Esophagus (tissue), 2 donors: Measurements from ENCODE around the gene SUMF1. TPM values are rescaled to one million over a fixed set of nuclear protein-coding genes. Genes with fewer than 3 reads are reported as not detected.
"Not testable (repeated sequence)": the region's sequence is repeated elsewhere in the genome, so short reads cannot be mapped to it uniquely, and the experiment has no call there.

Experiments
- H3K27ac ChIP-seq, 2 donors: one replicate each; pipeline ENCODE4 v1.5.1; 2013; ENCODE audit warnings: low read depth in 2 of 2, mild to moderate bottlenecking in 2 of 2, inconsistent platforms in 1 of 2, low read length in 1 of 2, moderate library complexity in 1 of 2
- H3K27me3 ChIP-seq, 2 donors: one replicate each; pipeline ENCODE4 v1.6.1; 2013; ENCODE audit warnings: low read length in 2 of 2, control low read depth in 1 of 2, mild to moderate bottlenecking in 1 of 2; ENCODE audit not compliant: insufficient read depth in 2 of 2, control insufficient read depth in 1 of 2
- H3K36me3 ChIP-seq, 2 donors: one replicate each; pipeline ENCODE4 v1.6.1; 2013; ENCODE audit warnings: low read length in 1 of 2; ENCODE audit not compliant: control insufficient read depth in 2 of 2, insufficient read depth in 2 of 2
- H3K4me1 ChIP-seq, 2 donors: one replicate each; pipeline ENCODE4 v1.6.1; 2013; ENCODE audit warnings: low read length in 1 of 2; ENCODE audit not compliant: control insufficient read depth in 2 of 2, insufficient read depth in 2 of 2
- H3K4me3 ChIP-seq, 2 donors: one replicate each; pipeline ENCODE4 v1.5.1; 2013; ENCODE audit warnings: low read length in 2 of 2, mild to moderate bottlenecking in 2 of 2, low read depth in 1 of 2, moderate library complexity in 1 of 2
- H3K9me3 ChIP-seq, 2 donors: one replicate each; pipeline ENCODE4 v1.6.1; 2013; ENCODE audit warnings: mild to moderate bottlenecking in 2 of 2, low read depth in 1 of 2, low read length in 1 of 2, moderate library complexity in 1 of 2; ENCODE audit not compliant: control insufficient read depth in 2 of 2, insufficient read depth in 1 of 2
- WGBS, 2 donors: extraction: QIAGEN DNeasy Blood & Tissue Kit; methylation state at CpG; one replicate each; pipeline ENCODE4 v1.1.7; 2013; 5-methylcytosine and 5-hydroxymethylcytosine counted together
- polyA plus RNA-seq, 2 donors: library from polyadenylated mRNA; stranded (reverse); fragments of 200-250 nt; gene quantifications; one replicate each; pipeline ENCODE4 v1.2.3, GENCODE V29; 2013
- donor health status: healthy with polysubstance abuse.
- donor health status: Bipolar disorder and iron deficiency.

Gene SUMF1
- polyA plus RNA-seq, 2 donors, result 14.3 to 21.6 TPM

DNA sequence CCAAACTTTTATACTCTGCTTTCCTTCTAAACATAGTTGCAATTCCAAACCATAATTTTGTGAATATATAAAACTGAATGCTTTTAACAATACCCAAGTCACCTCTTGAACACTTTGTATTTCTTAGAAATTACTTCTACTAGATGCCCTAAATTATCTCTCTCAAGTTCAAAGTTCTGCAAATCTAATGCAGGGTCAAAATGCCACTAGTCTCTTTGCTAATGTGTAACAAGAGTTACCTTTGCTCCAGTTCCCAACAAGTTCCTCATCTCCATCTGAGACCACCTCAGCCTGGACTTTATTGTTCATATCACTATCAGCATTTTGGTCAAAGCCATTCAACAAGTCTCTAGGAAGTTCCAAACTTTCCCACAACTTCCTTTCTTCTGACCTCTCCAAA, 137.3 kb downstream of the SUMF1 start:
- H3K36me3 ChIP-seq, H3K27ac ChIP-seq, H3K4me1 ChIP-seq, H3K27me3 ChIP-seq, H3K9me3 ChIP-seq, H3K4me3 ChIP-seq: not testable (repeated sequence)

DNA sequence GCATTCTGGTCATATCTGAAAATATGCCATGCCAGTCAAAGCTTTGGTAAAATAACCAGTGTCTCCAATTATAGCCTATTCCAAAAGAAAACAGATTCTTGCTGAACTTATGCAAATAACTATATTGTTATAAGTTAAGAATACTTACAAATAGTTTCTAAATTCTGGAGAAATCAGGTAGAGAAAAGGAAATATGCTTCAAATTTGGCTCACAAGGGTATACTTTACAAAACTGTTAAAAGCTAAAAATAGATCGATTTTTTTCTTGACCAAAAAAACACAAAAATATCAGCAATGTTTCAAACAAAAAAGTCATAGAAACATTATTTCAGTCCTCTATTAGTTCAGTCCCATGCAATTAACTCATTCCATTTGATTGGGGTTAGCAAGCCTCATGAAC, 140.2 kb downstream of the SUMF1 start:
- H3K4me1 ChIP-seq, result no peaks in the 10 kb centered on the region
- no peaks in the 10 kb centered on the region for H3K36me3 ChIP-seq
- H3K9me3 ChIP-seq, result peaks cover 2 to 3% of the 10 kb centered on the region in 2 donors
- no peaks in the 10 kb centered on the region for H3K27me3 ChIP-seq
- no peak overlapping the region for H3K4me3 ChIP-seq
- WGBS, 2 donors, result 94 to 95% methylated on average over 1 of the region's 1 CpG
- no peak overlapping the region for H3K27ac ChIP-seq

DNA sequence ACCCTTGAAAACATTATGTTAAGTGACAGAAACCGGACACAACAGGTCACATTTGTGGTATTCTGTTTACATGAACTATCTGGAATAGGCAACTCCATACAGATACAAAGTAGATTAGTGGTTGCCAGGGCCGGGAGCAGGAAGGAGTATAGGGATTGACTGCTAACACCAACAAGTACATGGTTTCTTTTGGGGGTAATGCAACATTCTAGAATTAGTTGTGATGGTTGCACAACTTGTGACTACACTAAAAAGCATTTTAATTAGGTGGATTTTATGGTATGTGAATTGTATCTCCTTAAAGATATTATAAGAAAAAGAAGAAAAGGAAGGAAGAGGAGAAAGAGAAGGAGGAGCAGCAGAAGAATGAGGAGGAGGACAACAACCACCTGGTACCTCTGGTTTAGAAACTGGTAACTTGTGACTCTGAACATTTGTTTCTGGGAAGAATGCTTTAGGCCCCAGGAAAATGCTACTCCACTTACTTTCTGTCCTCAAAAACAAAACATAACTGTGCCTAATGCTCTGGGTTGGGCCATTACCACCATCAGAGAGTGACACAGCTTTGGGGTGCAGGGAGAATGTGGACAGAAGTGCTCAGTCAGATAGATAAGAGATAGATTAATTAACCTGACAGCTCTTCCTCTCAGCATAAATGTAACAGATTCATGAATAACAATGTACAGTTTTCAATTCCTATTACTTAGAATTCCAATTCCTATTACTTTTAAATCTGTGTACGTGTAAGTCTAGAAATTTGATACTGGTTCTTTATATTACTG, 143.6 kb downstream of the SUMF1 start:
- no peaks in the 10 kb centered on the region for H3K36me3 ChIP-seq
- 84 to 85% methylated on average over 3 of the region's 3 CpGs for WGBS, 2 donors
- no peak overlapping the region for H3K27ac ChIP-seq

DNA sequence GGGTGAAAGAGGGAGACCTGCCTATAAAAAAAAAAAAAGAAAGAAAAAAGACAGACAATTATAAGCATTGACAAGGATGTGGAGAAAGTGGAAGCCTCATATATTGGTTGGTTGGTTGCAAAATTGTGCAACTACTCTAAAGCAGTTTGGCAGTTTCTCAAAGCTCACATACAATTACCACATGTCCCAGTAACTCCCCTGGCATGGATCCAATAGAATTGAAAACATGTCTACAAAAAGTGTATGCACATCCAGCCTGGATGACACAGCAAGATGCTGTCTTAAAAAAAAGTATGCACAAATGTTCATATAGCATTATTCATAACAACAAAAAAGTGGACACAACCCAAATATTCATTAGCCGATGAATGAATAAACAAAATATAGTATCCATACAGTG, 144.4 kb downstream of the SUMF1 start:
- H3K36me3 ChIP-seq, result no peaks in the 10 kb centered on the region
- no peak overlapping the region for H3K4me3 ChIP-seq
- H3K27ac ChIP-seq, result no peak overlapping the region
- 58 to 78% methylated on average over 1 of the region's 1 CpG for WGBS, 2 donors
- no peaks in the 10 kb centered on the region for H3K27me3 ChIP-seq
- H3K9me3 ChIP-seq, result no peaks in the 10 kb centered on the region
- peaks cover 0 to 2% of the 10 kb centered on the region in 2 donors for H3K4me1 ChIP-seq

More for the DNA sequence above, 143.6 kb downstream of the SUMF1 start:
- H3K4me3 ChIP-seq, result no peak overlapping the region
- peaks cover 0 to 2% of the 10 kb centered on the region in 2 donors for H3K4me1 ChIP-seq
- H3K27me3 ChIP-seq, result no peaks in the 10 kb centered on the region
- H3K9me3 ChIP-seq, result no peaks in the 10 kb centered on the region

DNA sequence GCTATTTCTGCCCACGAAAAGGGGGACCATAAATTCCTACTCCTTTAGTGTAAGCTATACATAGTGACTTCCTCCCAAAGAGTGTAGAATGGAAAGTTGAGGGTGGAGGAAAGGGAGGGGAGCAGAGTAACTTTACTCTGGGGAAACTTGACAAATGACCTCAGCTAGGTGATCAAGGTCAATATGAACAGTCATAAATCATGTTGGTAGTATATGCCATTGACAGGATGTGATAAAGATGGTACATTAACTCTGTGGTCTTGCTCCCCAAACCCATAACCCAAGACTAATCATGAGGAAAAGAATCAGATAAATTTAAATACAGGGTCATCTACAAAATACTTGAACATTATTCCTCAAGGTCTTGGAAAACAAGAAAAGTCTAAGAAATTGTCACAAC, 145.3 kb downstream of the SUMF1 start:
- H3K9me3 ChIP-seq, result no peaks in the 10 kb centered on the region
- no peaks in the 10 kb centered on the region for H3K27me3 ChIP-seq
- WGBS, 2 donors, result 82 to 83% methylated on average over 1 of the region's 1 CpG
- no peaks in the 10 kb centered on the region for H3K36me3 ChIP-seq
- H3K27ac ChIP-seq, result no peak overlapping the region
- peaks cover 0 to 2% of the 10 kb centered on the region in 2 donors for H3K4me1 ChIP-seq
- no peak overlapping the region for H3K4me3 ChIP-seq

DNA sequence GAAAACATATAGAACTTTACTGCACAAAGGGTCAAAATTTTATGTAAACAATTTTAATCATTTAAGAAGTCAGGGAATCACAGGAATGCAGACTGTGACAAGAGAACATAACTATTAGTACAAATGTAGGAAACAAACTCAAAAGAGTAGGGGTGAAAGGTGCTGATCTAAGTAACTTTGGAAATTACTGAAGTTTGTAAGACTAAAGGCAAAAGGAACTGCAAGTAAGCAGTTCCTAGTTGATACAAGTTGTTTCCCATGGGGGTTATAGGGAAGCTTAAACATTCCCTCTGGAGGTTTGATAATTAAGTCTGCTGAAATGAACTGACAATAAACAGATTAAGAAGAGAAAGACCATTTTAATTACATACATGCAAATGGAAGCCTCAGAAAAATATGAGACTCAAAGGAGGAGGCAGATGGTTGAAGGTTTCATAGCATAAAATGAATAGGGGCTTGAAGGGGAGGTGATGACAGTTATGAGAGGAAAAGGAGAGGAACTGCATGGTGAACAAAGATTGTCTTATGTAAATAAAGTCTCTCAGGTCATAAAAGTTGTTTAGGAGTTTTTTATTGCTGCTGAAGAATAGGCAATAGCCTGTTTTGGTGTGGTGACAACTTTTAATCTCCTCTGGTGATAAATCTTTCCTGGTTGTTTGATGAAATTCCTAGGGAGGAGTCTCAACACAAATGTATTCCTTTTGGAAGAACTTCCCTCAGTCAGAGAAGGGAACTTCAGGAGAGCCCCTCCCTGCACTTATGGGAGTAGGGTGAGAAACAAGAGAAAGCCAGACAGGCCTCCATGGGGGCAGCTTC, 146.8 kb downstream of the SUMF1 start:
- H3K27ac ChIP-seq, result no peak overlapping the region
- no peaks in the 10 kb centered on the region for H3K9me3 ChIP-seq
- H3K4me1 ChIP-seq, result peaks cover 0 to 2% of the 10 kb centered on the region in 2 donors
- no peak overlapping the region for H3K4me3 ChIP-seq
- H3K27me3 ChIP-seq, result no peaks in the 10 kb centered on the region
- no peaks in the 10 kb centered on the region for H3K36me3 ChIP-seq

DNA sequence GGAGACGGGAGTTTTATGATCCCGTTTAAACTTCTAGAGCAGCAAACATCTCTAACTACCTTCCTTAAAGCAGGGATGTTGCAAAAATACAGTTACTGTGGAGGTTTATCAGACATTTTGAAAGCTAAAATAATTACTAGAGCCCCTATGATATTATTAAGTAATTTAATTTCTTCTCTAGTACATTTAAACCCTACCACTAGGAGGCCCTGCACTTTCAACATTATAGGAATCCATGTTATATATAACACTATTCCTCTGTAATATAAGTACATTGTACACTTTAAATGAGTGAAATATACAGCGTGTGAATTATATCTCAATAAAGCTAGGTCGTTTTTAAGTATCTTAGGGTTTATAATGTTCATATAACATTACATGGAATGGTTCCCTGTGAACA, 152.4 kb downstream of the SUMF1 start:
- no peaks in the 10 kb centered on the region for H3K9me3 ChIP-seq
- WGBS, 2 donors, result 78 to 86% methylated on average over 4 of the region's 4 CpGs
- H3K36me3 ChIP-seq, result peaks cover 0 to 3% of the 10 kb centered on the region in 2 donors

DNA sequence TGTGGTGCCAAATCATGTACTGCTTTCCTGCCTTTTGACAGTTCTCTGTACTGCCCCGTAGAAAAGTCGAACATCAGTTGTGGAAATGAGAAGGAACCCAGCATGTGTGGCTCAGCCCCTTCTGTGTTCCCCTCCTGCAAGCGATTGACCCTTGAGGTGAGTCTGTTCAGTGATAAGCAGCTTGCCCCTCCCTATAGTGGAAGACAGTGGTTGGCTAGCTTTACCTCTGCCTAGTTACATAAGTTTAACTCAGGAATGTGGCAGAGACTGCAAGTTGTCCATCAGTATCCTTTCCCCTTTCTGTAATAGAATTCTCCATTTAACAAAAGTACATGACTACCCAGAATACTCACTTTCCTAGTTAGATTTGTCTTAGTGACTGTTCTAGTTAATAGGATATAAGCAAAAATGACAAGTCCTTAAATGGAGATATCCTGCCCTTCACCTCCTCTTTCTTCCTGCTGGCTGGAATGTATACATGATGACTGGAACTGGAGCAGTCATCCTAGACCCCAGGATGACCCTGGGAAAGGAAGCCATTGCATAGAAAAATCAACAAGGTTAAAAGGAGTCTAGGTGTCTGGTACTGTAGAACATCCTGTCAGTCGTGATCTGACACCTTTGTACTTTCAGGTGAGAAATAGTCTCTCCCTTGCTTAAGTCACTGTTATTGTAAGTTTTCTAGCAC, 153.3 kb downstream of the SUMF1 start:
- Histone ChIP-seq H3K27ac (no peak overlapping the region), H3K4me3 (no peak overlapping the region), H3K36me3 (peaks cover 0 to 3% of the 10 kb centered on the region in 2 donors), H3K27me3 (no peaks in the 10 kb centered on the region), H3K4me1 (no peaks in the 10 kb centered on the region), H3K9me3 (no peaks in the 10 kb centered on the region)
- WGBS, 2 donors, result 88 to 95% methylated on average over 4 of the region's 4 CpGs

More for the DNA sequence above, 152.4 kb downstream of the SUMF1 start:
- no peaks in the 10 kb centered on the region for H3K4me1 ChIP-seq
- H3K27me3 ChIP-seq, result no peaks in the 10 kb centered on the region
- no peak overlapping the region for H3K4me3 ChIP-seq
- H3K27ac ChIP-seq, result no peak overlapping the region

DNA sequence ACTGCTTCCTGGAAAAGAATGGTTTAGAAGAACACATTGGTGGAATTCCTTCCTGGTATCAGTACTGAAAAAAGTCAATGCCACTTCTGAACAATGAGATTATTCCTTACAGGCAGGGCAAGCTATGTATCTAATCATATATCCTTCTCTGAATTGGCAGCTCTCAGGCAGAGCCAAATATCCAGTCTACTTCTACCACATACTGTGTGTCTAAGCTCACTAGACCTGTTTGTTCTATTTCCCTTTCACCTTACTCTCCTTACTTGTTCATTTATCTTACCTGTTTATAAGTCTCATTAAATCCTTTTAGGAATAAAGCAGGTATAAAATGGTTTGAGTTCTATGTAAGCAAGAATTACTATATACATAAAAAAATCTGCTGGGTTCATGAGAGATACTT, 155.6 kb downstream of the SUMF1 start:
- Histone ChIP-seq H3K4me3 (no peak overlapping the region), H3K9me3 (no peaks in the 10 kb centered on the region), H3K27me3 (no peaks in the 10 kb centered on the region), H3K4me1 (no peaks in the 10 kb centered on the region), H3K36me3 (peaks cover 0 to 3% of the 10 kb centered on the region in 2 donors), H3K27ac (no peak overlapping the region)
